Measurements from ENCODE around the gene PPCS.

PPCS gene

GRCh38 chr1:42456010-42456753 is at the start of gene PPCS, which contains the start of gene ZMYND12:
Gene PPCS (plus strand): TSS chr1:42456543. CDS start chr1:42456566, 23 bp downstream.
Gene ZMYND12 (minus strand): TSS chr1:42456022. CDS start chr1:42455997, 25 bp downstream.
- Histone ChIP-seq H3K27ac (ENCODE audit: extremely low read depth, low read depth, low read length) (peak within 1 kb of the TSS; percentile 76), H3K4me1 (ENCODE audit: control insufficient read depth, insufficient read depth, low read length) (0 out of 2 replicates have a peak, but pooled peaks cover 3% of the 10 kb centered on the region), H3K36me3 (ENCODE audit: control insufficient read depth in 2 of 2, insufficient read depth in 1 of 2, low read length in 2 of 2) (peaks cover 20 to 33% of the 10 kb centered on the region in 2 experiments), H3K4me3 (ENCODE audit: low read depth, low read length) (peak within 1 kb of the TSS; percentile 75), H3K9me3 (ENCODE audit: control insufficient read depth, insufficient read depth, low read depth, low read length) (no peaks in the 10 kb centered on the region)
- ChIA-PET POLR2A (interaction anchor here (1.0 to 1.2 kb wide), 2 partner anchors 115 to 226 kb away, joined by 4 to 5 read pairs; partner anchors contain the start of gene YBX1), CTCF (no interaction called here)
- TF ChIP-seq ZBTB21 (tag by site-specific recombination; IDR thresholded peaks at IDR 0.05) = no peak
- TF ChIP-seq ZBTB48 (tag by site-specific recombination; IDR thresholded peaks at IDR 0.05) = peak; percentile 28
- TF ChIP-seq TRIM28 (IDR thresholded peaks at IDR 0.05; ENCODE audit: borderline replicate concordance, low read length) = peak; percentile 75; the same call in 1 of the 2 replicates
- 0 out of 2 replicates have a peak, but pooled peaks have one; percentile 20 for TF ChIP-seq ZIC2 (tag by site-specific recombination; IDR thresholded peaks at IDR 0.05)
- peak; percentile 35 for TF ChIP-seq KLF1 (tag by site-specific recombination; IDR thresholded peaks at IDR 0.05)
- TF ChIP-seq HIC1 (tag by site-specific recombination; IDR thresholded peaks at IDR 0.05) = peak; percentile 69
- TF ChIP-seq OSR2 (tag by site-specific recombination; IDR thresholded peaks at IDR 0.05) = peak; percentile 63
- peak; percentile 48; the same call in 1 of the 2 replicates for TF ChIP-seq ZBTB8A (tag by site-specific recombination; IDR thresholded peaks at IDR 0.05)
- no peak for TF ChIP-seq KLF17 (tag by site-specific recombination; IDR thresholded peaks at IDR 0.05)
- peak; percentile 92; the same call in 1 of the 2 replicates for TF ChIP-seq ZFP37 (tag by site-specific recombination; IDR thresholded peaks at IDR 0.05)
- TF ChIP-seq BCL11A (tag by site-specific recombination; IDR thresholded peaks at IDR 0.05; ENCODE audit: low read depth) = peak; percentile 62; the same call in 1 of the 2 replicates
- peak; percentile 84 for TF ChIP-seq YY1 (tag by site-specific recombination; IDR thresholded peaks at IDR 0.05)
- peak; percentile 89; the same call in 1 of the 2 replicates for TF ChIP-seq ZNF335 (tag by site-specific recombination; conservative IDR thresholded peaks at IDR 0.05)
- TF ChIP-seq ZNF76 (tag by site-specific recombination; IDR thresholded peaks at IDR 0.05; ENCODE audit: borderline replicate concordance, low read depth) = 0 out of 2 replicates have a peak, but pooled peaks have one; percentile 41
- peak; percentile 96 for TF ChIP-seq ZFHX2 (tag by site-specific recombination; conservative IDR thresholded peaks at IDR 0.05)
- peak; percentile 41; the same call in 1 of the 2 replicates for TF ChIP-seq ZNF366 (tag by site-specific recombination; conservative IDR thresholded peaks at IDR 0.05)
- TF ChIP-seq ZXDB (tag by site-specific recombination; IDR thresholded peaks at IDR 0.05) = peak; percentile 66
- peak; percentile 98 for TF ChIP-seq KLF9 (tag by site-specific recombination; IDR thresholded peaks at IDR 0.05; ENCODE audit: low read depth)
- TF ChIP-seq ZEB2 (tag by site-specific recombination; IDR thresholded peaks at IDR 0.05) = peak; percentile 88
- 0 out of 2 replicates have a peak, but pooled peaks have one; percentile 12 for TF ChIP-seq CTCF (tag by site-specific recombination; IDR thresholded peaks at IDR 0.05)
- 0 out of 2 replicates have a peak, but pooled peaks have one; percentile 14 for TF ChIP-seq ZNF792 (tag by site-specific recombination; IDR thresholded peaks at IDR 0.05)
- TF ChIP-seq ZNF302 (tag by site-specific recombination; IDR thresholded peaks at IDR 0.05; ENCODE audit: low read depth) = no peak
- peak; percentile 23; the same call in 1 of the 2 replicates for TF ChIP-seq ZNF341 (tag by site-specific recombination; IDR thresholded peaks at IDR 0.05; ENCODE audit: low read depth)
- 0 out of 2 replicates have a peak, but pooled peaks have one; percentile 18 for TF ChIP-seq OVOL3 (tag by site-specific recombination; IDR thresholded peaks at IDR 0.05)
- no peak; the same call in 1 of the 2 replicates for TF ChIP-seq ZNF501 (tag by site-specific recombination; IDR thresholded peaks at IDR 0.05)
- TF ChIP-seq ZNF19 (tag by site-specific recombination; IDR thresholded peaks at IDR 0.05; ENCODE audit: low read depth) = no peak
- TF ChIP-seq ZNF837 (tag by site-specific recombination; IDR thresholded peaks at IDR 0.05) = no peak
- TF ChIP-seq ZNF394 (tag by site-specific recombination; IDR thresholded peaks at IDR 0.05; ENCODE audit: borderline replicate concordance) = 0 out of 2 replicates have a peak, but pooled peaks have one; percentile 43
- peak; percentile 36; the same call in 1 of the 2 replicates for TF ChIP-seq ZBTB20 (tag by site-specific recombination; IDR thresholded peaks at IDR 0.05)
- TF ChIP-seq ZNF157 (tag by site-specific recombination; IDR thresholded peaks at IDR 0.05) = no peak
- TF ChIP-seq ZFP69B (tag by site-specific recombination; IDR thresholded peaks at IDR 0.05) = 0 out of 2 replicates have a peak, but pooled peaks have one; percentile 15
- TF ChIP-seq ZNF692 (tag by site-specific recombination; IDR thresholded peaks at IDR 0.05) = peak; percentile 70; the same call in 1 of the 2 replicates
- TF ChIP-seq ZNF555 (tag by site-specific recombination; conservative IDR thresholded peaks at IDR 0.05) = no peak

Measured in HEK293 (cell line).